MM.1S (cell line): ENCODE measurements around the gene HEATR1.

ENCODE experiments used
- DNase-seq: peaks from one replicate; pipeline ENCODE4 v3.0.0-alpha.2; 2015
- H2AFZ ChIP-seq: fragments of 300-600 bp; sonication (generic); 2 replicates; pipeline ENCODE4 v1.6.0; 2016; ENCODE audit warnings: antibody characterized with exemption, low read length
- H3F3A ChIP-seq: fragments of 300-600 bp; sonication (generic); 2 replicates; pipeline ENCODE4 v1.6.1; 2016; ENCODE audit warnings: mild to moderate bottlenecking, antibody characterized with exemption, low read length, moderate library complexity, mixed read lengths; ENCODE audit not compliant: insufficient read depth
- H3K27ac ChIP-seq: fragments of 300-600 bp; sonication (generic); 2 replicates; pipeline ENCODE4 v1.5.1; 2016; ENCODE audit warnings: mild to moderate bottlenecking, low read length
- H3K27me3 ChIP-seq: fragments of 300-600 bp; sonication (generic); replicated peaks from 2 replicates; pipeline ENCODE4 v1.6.0; 2016; ENCODE audit warnings: low read length; ENCODE audit not compliant: insufficient read depth
- H3K36me3 ChIP-seq: fragments of 300-600 bp; sonication (generic); replicated peaks from 2 replicates; pipeline ENCODE4 v1.6.1; 2016; ENCODE audit warnings: mild to moderate bottlenecking, low read length, mixed read lengths; ENCODE audit not compliant: insufficient read depth
- H3K4me1 ChIP-seq: fragments of 300-600 bp; sonication (generic); 2 replicates; pipeline ENCODE4 v1.6.1; 2016; ENCODE audit warnings: low read length, mixed read lengths
- H3K4me2 ChIP-seq: fragments of 300-600 bp; sonication (generic); 2 replicates; pipeline ENCODE4 v1.6.0; 2016; ENCODE audit warnings: low read depth, low read length
- H3K4me3 ChIP-seq: fragments of 300-600 bp; sonication (generic); 2 replicates; pipeline ENCODE4 v1.5.1; 2016; ENCODE audit warnings: low read length, mixed read lengths
- H3K79me2 ChIP-seq: fragments of 300-600 bp; sonication (generic); 2 replicates; pipeline ENCODE4 v1.6.1; 2016; ENCODE audit warnings: mixed run types, low read length, mixed read lengths
- H3K9ac ChIP-seq: fragments of 300-600 bp; sonication (generic); 2 replicates; pipeline ENCODE4 v1.6.1; 2016; ENCODE audit warnings: low read length, mixed read lengths
- H3K9me2 ChIP-seq: fragments of 300-600 bp; sonication (generic); replicated peaks from 2 replicates; pipeline ENCODE4 v1.6.1; 2016; ENCODE audit warnings: mild to moderate bottlenecking, low read length, mixed read lengths; ENCODE audit not compliant: insufficient read depth
- H3K9me3 ChIP-seq: fragments of 300-600 bp; sonication (generic); replicated peaks from 2 replicates; pipeline ENCODE4 v1.6.1; 2016; ENCODE audit warnings: mild to moderate bottlenecking, low read length, mixed read lengths; ENCODE audit not compliant: insufficient read depth
- H4K20me1 ChIP-seq: fragments of 300-600 bp; sonication (generic); 2 replicates; pipeline ENCODE4 v1.6.1; 2016; ENCODE audit warnings: mild to moderate bottlenecking, low read length, moderate library complexity, mixed read lengths; ENCODE audit not compliant: insufficient read depth
- EZH2 ChIP-seq: fragments of 300-600 bp; sonication (generic); optimal IDR thresholded peaks from 2 replicates; pipeline ENCODE3; 2017; ENCODE audit warnings: low read depth, mild to moderate bottlenecking, antibody characterized with exemption, low read length, mixed read lengths
- EZH2phosphoT487 ChIP-seq: fragments of 300-600 bp; sonication (generic); IDR thresholded peaks from 2 replicates; pipeline ENCODE4 v1.6.1; 2018; ENCODE audit warnings: antibody characterized with exemption, low read length
- TF ChIP-seq, protein P1 (sequence below): fragments of 300-600 bp; sonication (generic); IDR thresholded peaks from 2 replicates; pipeline ENCODE4 v1.5.1; 2016; ENCODE audit warnings: antibody characterized with exemption, low read length, mixed read lengths

The HEATR1 gene, protein sequence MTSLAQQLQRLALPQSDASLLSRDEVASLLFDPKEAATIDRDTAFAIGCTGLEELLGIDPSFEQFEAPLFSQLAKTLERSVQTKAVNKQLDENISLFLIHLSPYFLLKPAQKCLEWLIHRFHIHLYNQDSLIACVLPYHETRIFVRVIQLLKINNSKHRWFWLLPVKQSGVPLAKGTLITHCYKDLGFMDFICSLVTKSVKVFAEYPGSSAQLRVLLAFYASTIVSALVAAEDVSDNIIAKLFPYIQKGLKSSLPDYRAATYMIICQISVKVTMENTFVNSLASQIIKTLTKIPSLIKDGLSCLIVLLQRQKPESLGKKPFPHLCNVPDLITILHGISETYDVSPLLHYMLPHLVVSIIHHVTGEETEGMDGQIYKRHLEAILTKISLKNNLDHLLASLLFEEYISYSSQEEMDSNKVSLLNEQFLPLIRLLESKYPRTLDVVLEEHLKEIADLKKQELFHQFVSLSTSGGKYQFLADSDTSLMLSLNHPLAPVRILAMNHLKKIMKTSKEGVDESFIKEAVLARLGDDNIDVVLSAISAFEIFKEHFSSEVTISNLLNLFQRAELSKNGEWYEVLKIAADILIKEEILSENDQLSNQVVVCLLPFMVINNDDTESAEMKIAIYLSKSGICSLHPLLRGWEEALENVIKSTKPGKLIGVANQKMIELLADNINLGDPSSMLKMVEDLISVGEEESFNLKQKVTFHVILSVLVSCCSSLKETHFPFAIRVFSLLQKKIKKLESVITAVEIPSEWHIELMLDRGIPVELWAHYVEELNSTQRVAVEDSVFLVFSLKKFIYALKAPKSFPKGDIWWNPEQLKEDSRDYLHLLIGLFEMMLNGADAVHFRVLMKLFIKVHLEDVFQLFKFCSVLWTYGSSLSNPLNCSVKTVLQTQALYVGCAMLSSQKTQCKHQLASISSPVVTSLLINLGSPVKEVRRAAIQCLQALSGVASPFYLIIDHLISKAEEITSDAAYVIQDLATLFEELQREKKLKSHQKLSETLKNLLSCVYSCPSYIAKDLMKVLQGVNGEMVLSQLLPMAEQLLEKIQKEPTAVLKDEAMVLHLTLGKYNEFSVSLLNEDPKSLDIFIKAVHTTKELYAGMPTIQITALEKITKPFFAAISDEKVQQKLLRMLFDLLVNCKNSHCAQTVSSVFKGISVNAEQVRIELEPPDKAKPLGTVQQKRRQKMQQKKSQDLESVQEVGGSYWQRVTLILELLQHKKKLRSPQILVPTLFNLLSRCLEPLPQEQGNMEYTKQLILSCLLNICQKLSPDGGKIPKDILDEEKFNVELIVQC (N-terminal part only)

DNA sequence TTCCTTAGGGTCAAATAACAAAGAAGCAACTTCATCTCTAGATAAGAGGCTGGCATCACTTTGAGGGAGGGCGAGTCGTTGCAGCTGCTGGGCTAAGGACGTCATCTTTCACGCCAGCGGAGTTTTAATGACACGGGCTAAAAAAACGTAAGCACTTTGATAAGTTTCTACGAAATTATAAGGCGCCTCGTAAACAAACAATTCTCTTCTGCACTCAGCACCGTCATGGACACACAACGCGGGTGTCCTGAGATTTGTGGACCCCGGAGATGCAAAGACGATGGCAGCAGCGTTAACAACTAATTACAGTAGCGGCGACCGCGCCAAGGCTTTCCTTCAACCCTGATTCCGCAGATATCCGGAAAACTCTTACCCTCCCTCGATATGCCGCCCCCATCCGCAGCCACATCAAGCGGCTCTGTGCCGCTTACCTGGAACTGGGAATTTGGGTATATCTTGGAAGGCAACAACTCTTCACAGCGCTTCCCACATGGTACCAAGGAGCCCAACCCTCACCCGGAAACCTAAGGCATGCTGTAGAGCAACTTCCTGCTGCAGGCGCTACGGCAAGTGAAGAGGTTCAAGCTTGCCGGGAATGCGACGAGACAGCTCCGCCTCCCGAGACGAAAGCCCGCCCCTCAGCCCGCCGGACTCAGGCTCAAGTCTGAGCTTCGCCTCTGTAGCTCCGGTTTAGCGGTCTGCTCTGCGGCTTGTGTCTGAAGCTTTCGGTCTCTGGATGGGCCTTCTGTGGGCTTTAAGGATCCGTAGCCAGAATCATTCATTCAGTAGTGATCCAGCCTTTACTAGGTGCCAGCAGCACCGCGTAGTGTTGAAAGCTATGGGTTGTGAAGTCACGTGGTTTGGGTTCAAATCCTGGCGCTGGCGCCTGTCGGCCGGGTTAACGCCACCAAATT, at the start of gene HEATR1:
Gene HEATR1, minus strand, starts transcription at position 526 of the 914 bp plus-strand sequence. Its CDS starts 421 bp downstream, at position 105.
- H3K9me3 ChIP-seq, result no peaks in the 10 kb centered on the region
- no peaks in the 10 kb centered on the region; the same call in 1 of the 2 replicates for H3K36me3 ChIP-seq
- H3K79me2 ChIP-seq, result peaks cover 51% of the 10 kb centered on the region
- no peaks in the 10 kb centered on the region for H3K27me3 ChIP-seq
- H4K20me1 ChIP-seq, result no peaks in the 10 kb centered on the region
- peak within 1 kb of the TSS; percentile 87 for H2AFZ ChIP-seq
- peak within 1 kb of the TSS; percentile 50; the same call in 1 of the 2 replicates for H3K27ac ChIP-seq
- H3K4me2 ChIP-seq, result peak within 1 kb of the TSS; percentile 66
- peaks cover 7% of the 10 kb centered on the region for H3K4me1 ChIP-seq
- H3K9me2 ChIP-seq, result no peaks in the 10 kb centered on the region
- TF ChIP-seq EZH2, result no peak
- TF ChIP-seq, protein P1, sequence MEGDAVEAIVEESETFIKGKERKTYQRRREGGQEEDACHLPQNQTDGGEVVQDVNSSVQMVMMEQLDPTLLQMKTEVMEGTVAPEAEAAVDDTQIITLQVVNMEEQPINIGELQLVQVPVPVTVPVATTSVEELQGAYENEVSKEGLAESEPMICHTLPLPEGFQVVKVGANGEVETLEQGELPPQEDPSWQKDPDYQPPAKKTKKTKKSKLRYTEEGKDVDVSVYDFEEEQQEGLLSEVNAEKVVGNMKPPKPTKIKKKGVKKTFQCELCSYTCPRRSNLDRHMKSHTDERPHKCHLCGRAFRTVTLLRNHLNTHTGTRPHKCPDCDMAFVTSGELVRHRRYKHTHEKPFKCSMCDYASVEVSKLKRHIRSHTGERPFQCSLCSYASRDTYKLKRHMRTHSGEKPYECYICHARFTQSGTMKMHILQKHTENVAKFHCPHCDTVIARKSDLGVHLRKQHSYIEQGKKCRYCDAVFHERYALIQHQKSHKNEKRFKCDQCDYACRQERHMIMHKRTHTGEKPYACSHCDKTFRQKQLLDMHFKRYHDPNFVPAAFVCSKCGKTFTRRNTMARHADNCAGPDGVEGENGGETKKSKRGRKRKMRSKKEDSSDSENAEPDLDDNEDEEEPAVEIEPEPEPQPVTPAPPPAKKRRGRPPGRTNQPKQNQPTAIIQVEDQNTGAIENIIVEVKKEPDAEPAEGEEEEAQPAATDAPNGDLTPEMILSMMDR, result peak; percentile 7; the same call in 1 of the 2 replicates
- H3K9ac ChIP-seq, result peak within 1 kb of the TSS; percentile 71
- H3K4me3 ChIP-seq, result peak within 1 kb of the TSS; percentile 87
- H3F3A ChIP-seq, result peaks cover 6% of the 10 kb centered on the region
- DNase-seq, result peak; percentile 95

DNA sequence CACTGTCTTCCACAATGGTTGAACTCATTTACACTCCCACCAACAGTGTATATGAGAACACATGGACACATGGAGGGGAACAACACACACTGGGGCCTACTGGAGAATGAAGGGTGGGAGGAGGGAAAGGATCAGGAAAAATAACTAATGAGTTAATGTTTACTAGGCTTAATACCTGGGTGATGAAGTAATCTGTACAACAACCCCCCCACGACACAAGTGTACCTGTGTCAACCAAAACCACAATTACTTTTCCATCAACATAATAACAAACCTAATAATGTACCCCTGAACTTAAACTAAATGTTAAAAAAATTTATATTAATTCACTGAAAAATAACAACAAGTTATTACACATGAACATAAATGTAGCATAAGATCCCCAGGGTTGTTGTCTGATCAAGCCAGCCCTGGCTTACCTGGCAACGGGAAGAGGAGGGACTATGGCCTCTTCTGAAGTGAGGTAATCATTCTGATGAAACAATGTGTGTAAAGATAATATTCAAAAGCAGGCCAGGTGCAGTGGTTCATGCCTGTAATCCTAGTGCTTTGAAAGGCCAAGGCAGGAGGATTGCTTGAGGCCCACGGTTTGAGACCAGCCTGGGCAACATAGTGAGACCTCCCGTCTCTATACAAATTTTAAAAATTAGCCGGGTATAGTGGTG, 40.8 kb upstream of the HEATR1 start:
- H3K79me2 ChIP-seq, result no peaks in the 10 kb centered on the region
- no peaks in the 10 kb centered on the region for H3K9me2 ChIP-seq
- H2AFZ ChIP-seq, result no peak overlapping the region
- no peak overlapping the region for H3K4me2 ChIP-seq
- no peaks in the 10 kb centered on the region for H3K4me1 ChIP-seq
- H3K27ac ChIP-seq, result no peak overlapping the region
- no peaks in the 10 kb centered on the region for H4K20me1 ChIP-seq
- no peaks in the 10 kb centered on the region for H3K9me3 ChIP-seq
- no peak overlapping the region for H3K9ac ChIP-seq
- H3K36me3 ChIP-seq, result no peaks in the 10 kb centered on the region
- DNase-seq, result no peak
- no peaks in the 10 kb centered on the region for H3F3A ChIP-seq
- H3K4me3 ChIP-seq, result no peak overlapping the region
- H3K27me3 ChIP-seq, result no peaks in the 10 kb centered on the region
- TF ChIP-seq, protein P1, result no peak
- no peak for TF ChIP-seq EZH2
- no peak for TF ChIP-seq EZH2phosphoT487
